ENCODE results near the gene GLI3.

Gene GLI3

DNA sequence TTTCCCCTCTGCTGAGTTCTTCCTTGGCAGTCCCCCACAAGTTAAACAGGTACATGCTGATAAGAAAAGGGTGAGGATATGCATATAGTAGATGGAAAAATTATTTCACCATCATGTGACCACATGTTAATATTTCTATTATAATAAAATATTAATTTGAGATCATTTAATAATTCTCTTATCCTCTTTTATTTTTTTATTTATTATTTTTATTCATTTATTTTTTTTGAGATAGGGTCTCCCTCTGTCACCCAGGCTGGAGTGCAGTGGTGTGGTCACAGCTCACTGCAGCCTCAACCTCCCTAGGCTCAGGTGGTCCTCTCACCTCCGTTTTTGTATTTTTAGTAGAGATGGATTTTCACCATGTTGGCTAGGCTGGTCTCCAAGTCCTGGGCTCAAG is 11.6 kb upstream of the GLI3 start:
- no peaks in the 10 kb centered on the region for H3K4me1 ChIP-seq (ENCODE audit: insufficient read depth, low read length, poor library complexity, severe bottlenecking)
- no peaks in the 10 kb centered on the region for H3K79me2 ChIP-seq (ENCODE audit: insufficient read depth, low read length)
- no peaks in the 10 kb centered on the region for H3K27me3 ChIP-seq (ENCODE audit: insufficient read depth, low read length, poor library complexity, severe bottlenecking)
- no peak overlapping the region for H2AFZ ChIP-seq (ENCODE audit: low read length)
- no peaks in the 10 kb centered on the region for H3K9me3 ChIP-seq (ENCODE audit: insufficient read depth, low read depth, low read length)
- H3K4me3 ChIP-seq (ENCODE audit: low read length, poor library complexity, severe bottlenecking), result no peak overlapping the region
- no peaks in the 10 kb centered on the region for H4K20me1 ChIP-seq (ENCODE audit: insufficient read depth, low read length, poor library complexity, severe bottlenecking)
- TF ChIP-seq EZH2phosphoT487 (IDR thresholded peaks at IDR 0.05; ENCODE audit: borderline replicate concordance), result no peak
- TF ChIP-seq CTCF (conservative IDR thresholded peaks at IDR 0.05; ENCODE audit: low read length), result no peak
- no peak overlapping the region for H3K9ac ChIP-seq (ENCODE audit: low read depth, low read length, poor library complexity, severe bottlenecking)
- H3F3A ChIP-seq (ENCODE audit: low read depth), result no peaks in the 10 kb centered on the region
- no peak overlapping the region for H3K4me2 ChIP-seq (ENCODE audit: low read depth, low read length, poor library complexity, severe bottlenecking)
- H3K36me3 ChIP-seq (ENCODE audit: insufficient read depth, low read length), result no peaks in the 10 kb centered on the region
- no peaks in the 10 kb centered on the region for H3K9me2 ChIP-seq (replicated peaks; ENCODE audit: low read depth, low read length)

GRCh38 chr7:42247301-42247700 is 10.3 kb upstream of the GLI3 start:
- Histone ChIP-seq H4K20me1 (ENCODE audit: insufficient read depth, low read length, poor library complexity, severe bottlenecking) (no peaks in the 10 kb centered on the region), H3K9ac (ENCODE audit: low read depth, low read length, poor library complexity, severe bottlenecking) (no peak overlapping the region), H3K36me3 (ENCODE audit: insufficient read depth, low read length) (no peaks in the 10 kb centered on the region), H2AFZ (ENCODE audit: low read length) (no peak overlapping the region), H3K9me2 (replicated peaks; ENCODE audit: low read depth, low read length) (no peaks in the 10 kb centered on the region), H3K79me2 (ENCODE audit: insufficient read depth, low read length) (no peaks in the 10 kb centered on the region), H3K4me1 (ENCODE audit: insufficient read depth, low read length, poor library complexity, severe bottlenecking) (no peaks in the 10 kb centered on the region), H3K9me3 (ENCODE audit: insufficient read depth, low read depth, low read length) (no peaks in the 10 kb centered on the region), H3K4me2 (ENCODE audit: low read depth, low read length, poor library complexity, severe bottlenecking) (no peak overlapping the region), H3K4me3 (ENCODE audit: low read length, poor library complexity, severe bottlenecking) (no peak overlapping the region), H3K27me3 (ENCODE audit: insufficient read depth, low read length, poor library complexity, severe bottlenecking) (no peaks in the 10 kb centered on the region), H3F3A (ENCODE audit: low read depth) (no peaks in the 10 kb centered on the region)
- TF ChIP-seq CTCF (conservative IDR thresholded peaks at IDR 0.05; ENCODE audit: low read length), result no peak
- no peak for TF ChIP-seq EZH2phosphoT487 (IDR thresholded peaks at IDR 0.05; ENCODE audit: borderline replicate concordance)

GRCh38 chr7:42244828-42245227 is 7.8 kb upstream of the GLI3 start:
- Histone ChIP-seq H3K79me2 (ENCODE audit: insufficient read depth, low read length) (no peaks in the 10 kb centered on the region), H3K4me3 (ENCODE audit: low read length, poor library complexity, severe bottlenecking) (no peak overlapping the region), H3K36me3 (ENCODE audit: insufficient read depth, low read length) (no peaks in the 10 kb centered on the region), H3K27me3 (ENCODE audit: insufficient read depth, low read length, poor library complexity, severe bottlenecking) (no peaks in the 10 kb centered on the region), H3K4me1 (ENCODE audit: insufficient read depth, low read length, poor library complexity, severe bottlenecking) (no peaks in the 10 kb centered on the region), H2AFZ (ENCODE audit: low read length) (no peak overlapping the region), H3K9ac (ENCODE audit: low read depth, low read length, poor library complexity, severe bottlenecking) (no peak overlapping the region), H3F3A (ENCODE audit: low read depth) (no peaks in the 10 kb centered on the region), H3K4me2 (ENCODE audit: low read depth, low read length, poor library complexity, severe bottlenecking) (no peak overlapping the region), H4K20me1 (ENCODE audit: insufficient read depth, low read length, poor library complexity, severe bottlenecking) (no peaks in the 10 kb centered on the region), H3K9me3 (ENCODE audit: insufficient read depth, low read depth, low read length) (no peaks in the 10 kb centered on the region), H3K9me2 (replicated peaks; ENCODE audit: low read depth, low read length) (no peaks in the 10 kb centered on the region)
- TF ChIP-seq EZH2phosphoT487 (IDR thresholded peaks at IDR 0.05; ENCODE audit: borderline replicate concordance) (no peak), CTCF (conservative IDR thresholded peaks at IDR 0.05; ENCODE audit: low read length) (no peak)

Data from Loucy (cell line).